GM23248 (cell line): Measurements from ENCODE around the gene ACTN4.

ENCODE experiments used
- EZH2 ChIP-seq: fragments of 200-600 bp; sonication (generic); IDR thresholded peaks from 2 replicates; pipeline ENCODE4 v1.6.1; 2018; ENCODE audit warnings: antibody characterized with exemption, mild to moderate bottlenecking; ENCODE audit not compliant: insufficient read depth, poor library complexity, severe bottlenecking
- EZH2phosphoT487 ChIP-seq: fragments of 200-600 bp; sonication (generic); IDR thresholded peaks from 2 replicates; pipeline ENCODE4 v1.6.1; 2018; ENCODE audit warnings: antibody characterized with exemption, moderate library complexity, mild to moderate bottlenecking, low read depth; ENCODE audit not compliant: insufficient read depth

- TF ChIP-seq EZH2phosphoT487: no peak
- TF ChIP-seq EZH2: no peak
These were observed 66.9 kb downstream of the ACTN4 start for GRCh38 chr19:38714354-38714778.
